B cell (primary cell): ENCODE data around the gene SLPI. TPM values are rescaled to one million over a fixed set of nuclear protein-coding genes. Genes with fewer than 3 reads are reported as not detected.

Experiments
- ATAC-seq: fragments of 200-7000 bp; cut with Tn5 transposase; one replicate; pipeline ENCODE4 v1.10.0; 2021; ENCODE audit warnings: low read depth, mild to moderate bottlenecking, moderate number of reproducible peaks, moderate library complexity
- CTCF ChIA-PET: fragments of 350-600 bp; sonication (Branson Sonifier 250); formaldehyde crosslinking; loops from one replicate; lab custom pipeline; 2021; ENCODE audit warnings: antibody characterized with exemption, inconsistent platforms; lab: Charles Lee
- POLR2A ChIA-PET: fragments of 350-600 bp; sonication (Branson Sonifier 250); formaldehyde crosslinking; loops from one replicate; lab custom pipeline; 2021; ENCODE audit warnings: antibody characterized with exemption; lab: Charles Lee
- DNase-seq: peaks from one replicate; pipeline ENCODE4 v3.0.0; 2013
- H2AFZ ChIP-seq: 2 replicates; pipeline ENCODE4 v1.6.1; 2012; ENCODE audit warnings: mild to moderate bottlenecking, low read depth, low read length; ENCODE audit not compliant: insufficient read depth, poor library complexity, severe bottlenecking
- H3K27ac ChIP-seq, 2 donors: 1 replicate in 1 of 2; 2 replicates in 1 of 2; pipeline ENCODE4 v1.5.1; 2012 to 2013; ENCODE audit warnings: low read length in 2 of 2, mild to moderate bottlenecking in 2 of 2, moderate library complexity in 1 of 2
- H3K27me3 ChIP-seq, 4 experiments: fragments of 200-600 bp in 1 of 4; sonication (generic) in 1 of 4; replicated peaks in 1 of 4; 1 replicate in 2 of 4; 2 replicates in 2 of 4; pipeline versions ENCODE4 v1.6.1 to v1.7.0; 2013 to 2016; ENCODE audit warnings: low read length in 3 of 4, mild to moderate bottlenecking in 2 of 4, mixed read lengths in 1 of 4, moderate library complexity in 1 of 4; ENCODE audit not compliant: insufficient read depth in 4 of 4, control insufficient read depth in 3 of 4; ENCODE audit errors: control extremely low read depth in 1 of 4
- H3K36me3 ChIP-seq, 2 experiments: replicated peaks in 1 of 2; 1 replicate in 1 of 2; 2 replicates in 1 of 2; pipeline versions ENCODE4 v1.6.1 to v1.7.1; 2013; ENCODE audit warnings: low read length in 1 of 2; ENCODE audit not compliant: insufficient read depth in 2 of 2, control insufficient read depth in 1 of 2; ENCODE audit errors: control extremely low read depth in 1 of 2, extremely low read depth in 1 of 2
- H3K4me1 ChIP-seq, 2 donors: fragments of 200-600 bp in 1 of 2; sonication (generic) in 1 of 2; 1 replicate in 1 of 2; 2 replicates in 1 of 2; pipeline versions ENCODE4 v1.5.1 to v1.6.1; 2013 to 2017; ENCODE audit warnings: low read length in 2 of 2; ENCODE audit not compliant: control insufficient read depth in 2 of 2, insufficient read depth in 2 of 2
- H3K4me2 ChIP-seq: replicated peaks from 2 replicates; pipeline ENCODE3; 2012; ENCODE audit warnings: mild to moderate bottlenecking, low read depth, low read length; ENCODE audit not compliant: poor library complexity, severe bottlenecking
- H3K4me3 ChIP-seq, 5 experiments: fragments of 200-600 bp in 1 of 5; sonication (generic) in 1 of 5; 1 replicate in 3 of 5; 2 replicates in 2 of 5; pipeline versions ENCODE4 v1.5.1 to v1.7.0; 2011 to 2016; ENCODE audit warnings: low read length in 4 of 5, mild to moderate bottlenecking in 4 of 5, low read depth in 2 of 5, control low read depth in 1 of 5, moderate library complexity in 1 of 5; ENCODE audit not compliant: insufficient read depth in 1 of 5; ENCODE audit errors: control extremely low read depth in 1 of 5, extremely low read depth in 1 of 5
- H3K79me2 ChIP-seq: fragments of 200-600 bp; sonication (generic); one replicate; pipeline ENCODE4 v1.6.0; 2016; ENCODE audit warnings: low read length; ENCODE audit not compliant: control insufficient read depth, insufficient read depth
- H3K9ac ChIP-seq: fragments of 200-600 bp; sonication (generic); 2 replicates; pipeline ENCODE4 v1.6.1; 2017; ENCODE audit warnings: mild to moderate bottlenecking, low read length, moderate library complexity
- H3K9me3 ChIP-seq, 3 donors: one replicate each; pipeline versions ENCODE4 v1.6.1 to v1.7.1; 2013; ENCODE audit warnings: low read length in 2 of 3; ENCODE audit not compliant: control insufficient read depth in 2 of 3, insufficient read depth in 1 of 3; ENCODE audit errors: control extremely low read depth in 1 of 3
- H4K20me1 ChIP-seq: 2 replicates; pipeline ENCODE4 v1.6.0; 2012; ENCODE audit warnings: mild to moderate bottlenecking, low read length; ENCODE audit not compliant: insufficient read depth, control insufficient read depth, poor library complexity, severe bottlenecking
- H3K27ac Mint-ChIP-seq: one replicate; pipeline ENCODE4 v1.8.0; 2021; ENCODE audit warnings: mixed read lengths
- H3K27me3 Mint-ChIP-seq: one replicate; pipeline ENCODE4 v1.8.0; 2021; ENCODE audit warnings: mixed read lengths
- H3K4me1 Mint-ChIP-seq: one replicate; pipeline ENCODE4 v1.8.0; 2021; ENCODE audit warnings: mixed read lengths
- H3K4me3 Mint-ChIP-seq: one replicate; pipeline ENCODE4 v1.8.0; 2021; ENCODE audit warnings: mixed read lengths
- H3K9me3 Mint-ChIP-seq: one replicate; pipeline ENCODE4 v1.8.0; 2022; ENCODE audit warnings: mixed read lengths; ENCODE audit not compliant: insufficient read depth
- EZH2 ChIP-seq: IDR thresholded peaks from 2 replicates; pipeline ENCODE4 v1.6.1; 2012; ENCODE audit warnings: borderline replicate concordance, low read depth, mild to moderate bottlenecking, moderate library complexity, low read length; ENCODE audit not compliant: insufficient read depth, poor library complexity, severe bottlenecking
- WGBS: methylation state at CpG from one replicate; pipeline ENCODE4 v1.1.5; 2013; ENCODE audit warnings: missing lambda C conversion rate; ENCODE audit not compliant: insufficient coverage; 5-methylcytosine and 5-hydroxymethylcytosine counted together
- intact Hi-C: fragments of 100-400 bp; cut with micrococcal nuclease; formaldehyde crosslinking; loops from one replicate; pipeline ENCODE4 v1.10.0; 2022
- polyA plus RNA-seq: library from polyadenylated mRNA; depleted of rRNA; stranded (reverse); fragments of >200 nt; gene quantifications from 2 replicates; pipeline ENCODE4 v1.2.3, GENCODE V29; 2012
- total RNA-seq, 2 donors: library from RNA; stranded (reverse); fragments of 120-200 nt in 1 of 2; gene quantifications; 1 replicate in 1 of 2; 2 replicates in 1 of 2; pipeline versions ENCODE4 v1.2.3 to v1.2.4, GENCODE V29; 2013 to 2022
- TF ChIP-seq, protein P1 (sequence below): fragments of 200-600 bp; IDR thresholded peaks from one replicate; pipeline ENCODE4 v1.8.0; 2022; ENCODE audit warnings: antibody characterized with exemption, mild to moderate bottlenecking

Gene SLPI
- total and polyA plus RNA-seq, 2 donors (not counting 1 experiment from before 2014, with no cell fraction given): not detected

DNA sequence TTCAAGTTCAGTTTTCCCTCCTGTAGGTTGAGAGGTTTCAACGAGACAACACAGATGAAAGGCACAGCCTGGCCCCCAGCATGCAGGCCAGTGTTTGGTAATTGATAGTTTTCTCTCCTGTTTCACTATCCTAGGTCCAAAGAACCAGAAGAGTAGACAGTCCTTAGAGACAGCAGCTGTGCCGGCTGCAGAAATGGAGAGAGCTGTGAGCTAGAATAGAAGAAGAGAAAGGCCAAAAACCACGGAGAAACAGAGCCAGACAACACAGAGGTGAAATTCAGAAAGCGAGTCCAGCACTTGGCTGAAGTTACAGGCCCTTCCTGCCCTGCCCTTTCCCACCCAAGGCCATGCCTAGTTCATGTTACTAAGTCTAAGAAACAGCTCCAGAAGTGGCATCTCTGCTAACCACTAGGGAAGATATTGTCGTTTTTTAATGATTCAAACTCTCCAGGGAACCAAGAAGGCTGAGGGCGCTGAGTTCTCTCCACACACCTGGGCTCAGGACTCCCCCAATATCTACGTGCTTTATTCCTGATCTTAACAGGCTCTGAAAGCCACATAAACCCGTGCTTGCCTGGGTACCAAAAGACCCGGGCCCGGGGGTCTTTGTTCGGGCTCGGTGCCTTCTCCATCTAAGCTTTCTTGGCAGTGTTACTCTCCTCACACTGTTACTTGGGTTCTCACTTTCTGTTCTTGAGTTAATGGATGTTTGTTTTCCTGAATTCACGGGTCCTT lies 35.7 kb upstream of the SLPI start:
- no peaks in the 10 kb centered on the region for H4K20me1 ChIP-seq
- 82% methylated on average over 9 of the region's 13 CpGs for WGBS
- H3K27me3 ChIP-seq: peaks cover 0 to 29% (median 13%) of the 10 kb centered on the region in 4 experiments
- no peak overlapping the region for H2AFZ ChIP-seq
- Mint-ChIP-seq H3K4me1 (peaks cover 18% of the 10 kb centered on the region), H3K4me3 (no peak overlapping the region), H3K27me3 (peaks cover 47% of the 10 kb centered on the region), H3K9me3 (no peaks in the 10 kb centered on the region), H3K27ac (no peak overlapping the region)
- intact Hi-C loops: loop anchor here (10.0 kb wide), 1 partner anchor 605 kb away; no protein-coding TSS in a partner anchor
- peaks cover 13 to 21% of the 10 kb centered on the region in 2 donors for H3K4me1 ChIP-seq
- no peak overlapping the region for H3K9ac ChIP-seq
- DNase-seq (no peak), ATAC-seq (no peak)
- no peaks in the 10 kb centered on the region for H3K79me2 ChIP-seq
- no peak overlapping the region for H3K4me3 ChIP-seq
- H3K9me3 ChIP-seq: peaks cover 0 to 3% (median 2%) of the 10 kb centered on the region in 3 donors
- H3K27ac ChIP-seq: no peak overlapping the region
- no peaks in the 10 kb centered on the region for H3K36me3 ChIP-seq
- no peak overlapping the region for H3K4me2 ChIP-seq
- POLR2A ChIA-PET: no interaction called here
- CTCF ChIA-PET: interaction anchor here (0.7 to 6.2 kb wide), 26 partner anchors 8 to 544 kb away, joined by 3 to 52 read pairs (median 4); partner anchors contain the start of gene KCNK15
- TF ChIP-seq EZH2: no peak
- TF ChIP-seq, protein P1, sequence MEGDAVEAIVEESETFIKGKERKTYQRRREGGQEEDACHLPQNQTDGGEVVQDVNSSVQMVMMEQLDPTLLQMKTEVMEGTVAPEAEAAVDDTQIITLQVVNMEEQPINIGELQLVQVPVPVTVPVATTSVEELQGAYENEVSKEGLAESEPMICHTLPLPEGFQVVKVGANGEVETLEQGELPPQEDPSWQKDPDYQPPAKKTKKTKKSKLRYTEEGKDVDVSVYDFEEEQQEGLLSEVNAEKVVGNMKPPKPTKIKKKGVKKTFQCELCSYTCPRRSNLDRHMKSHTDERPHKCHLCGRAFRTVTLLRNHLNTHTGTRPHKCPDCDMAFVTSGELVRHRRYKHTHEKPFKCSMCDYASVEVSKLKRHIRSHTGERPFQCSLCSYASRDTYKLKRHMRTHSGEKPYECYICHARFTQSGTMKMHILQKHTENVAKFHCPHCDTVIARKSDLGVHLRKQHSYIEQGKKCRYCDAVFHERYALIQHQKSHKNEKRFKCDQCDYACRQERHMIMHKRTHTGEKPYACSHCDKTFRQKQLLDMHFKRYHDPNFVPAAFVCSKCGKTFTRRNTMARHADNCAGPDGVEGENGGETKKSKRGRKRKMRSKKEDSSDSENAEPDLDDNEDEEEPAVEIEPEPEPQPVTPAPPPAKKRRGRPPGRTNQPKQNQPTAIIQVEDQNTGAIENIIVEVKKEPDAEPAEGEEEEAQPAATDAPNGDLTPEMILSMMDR: no peak

DNA sequence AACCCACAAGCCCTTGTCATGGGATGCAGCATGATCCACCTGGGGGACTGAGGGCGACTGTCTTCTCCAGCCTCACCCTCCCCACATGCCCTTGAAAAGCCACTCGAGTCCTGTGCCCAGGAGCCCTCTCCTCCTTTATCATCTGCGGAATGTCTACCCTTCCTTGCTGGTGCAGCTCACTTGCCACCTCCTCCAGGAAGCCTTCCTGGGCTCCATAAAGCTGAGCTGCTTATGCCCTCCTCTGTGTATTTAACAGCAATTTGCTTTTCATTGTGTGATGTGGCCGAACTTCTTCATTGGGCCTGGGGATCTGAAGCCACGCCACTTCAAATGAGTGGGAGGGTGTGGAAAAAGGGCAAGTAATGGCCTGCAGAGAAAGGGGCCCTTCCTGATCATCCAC lies 34.5 kb upstream of the SLPI start:
- Histone ChIP-seq H2AFZ (no peak overlapping the region), H3K9me3 (no peaks in the 10 kb centered on the region), H4K20me1 (no peaks in the 10 kb centered on the region), H3K27ac (no peak overlapping the region), H3K4me3 (no peak overlapping the region), H3K27me3 (peaks cover 0 to 16% (median 3%) of the 10 kb centered on the region in 4 experiments), H3K4me2 (no peak overlapping the region), H3K79me2 (no peaks in the 10 kb centered on the region), H3K4me1 (peaks cover 6 to 16% of the 10 kb centered on the region in 2 donors), H3K36me3 (no peaks in the 10 kb centered on the region), H3K9ac (no peak overlapping the region)
- TF ChIP-seq, protein P1: no peak
- no peak for TF ChIP-seq EZH2
- Mint-ChIP-seq H3K27ac (no peak overlapping the region), H3K27me3 (peaks cover 45% of the 10 kb centered on the region), H3K4me3 (no peak overlapping the region), H3K9me3 (no peaks in the 10 kb centered on the region), H3K4me1 (peaks cover 13% of the 10 kb centered on the region)
- ATAC-seq (no peak), DNase-seq (no peak)
- WGBS: 77% methylated on average over 3 of the region's 5 CpGs
- intact Hi-C loops: no loop called here
- ChIA-PET POLR2A (no interaction called here), CTCF (interaction anchor here (0.6 kb wide), 1 partner anchor 483 kb away, joined by 4 read pairs; no protein-coding TSS in a partner anchor)
